GM23248 (cell line): ENCODE results near the gene PATJ.

Experiments used
- EZH2 ChIP-seq: fragments of 200-600 bp; sonication (generic); IDR thresholded peaks from 2 replicates; pipeline ENCODE4 v1.6.1; 2018; ENCODE audit warnings: antibody characterized with exemption, mild to moderate bottlenecking; ENCODE audit not compliant: insufficient read depth, poor library complexity, severe bottlenecking
- EZH2phosphoT487 ChIP-seq: fragments of 200-600 bp; sonication (generic); IDR thresholded peaks from 2 replicates; pipeline ENCODE4 v1.6.1; 2018; ENCODE audit warnings: antibody characterized with exemption, moderate library complexity, mild to moderate bottlenecking, low read depth; ENCODE audit not compliant: insufficient read depth

DNA sequence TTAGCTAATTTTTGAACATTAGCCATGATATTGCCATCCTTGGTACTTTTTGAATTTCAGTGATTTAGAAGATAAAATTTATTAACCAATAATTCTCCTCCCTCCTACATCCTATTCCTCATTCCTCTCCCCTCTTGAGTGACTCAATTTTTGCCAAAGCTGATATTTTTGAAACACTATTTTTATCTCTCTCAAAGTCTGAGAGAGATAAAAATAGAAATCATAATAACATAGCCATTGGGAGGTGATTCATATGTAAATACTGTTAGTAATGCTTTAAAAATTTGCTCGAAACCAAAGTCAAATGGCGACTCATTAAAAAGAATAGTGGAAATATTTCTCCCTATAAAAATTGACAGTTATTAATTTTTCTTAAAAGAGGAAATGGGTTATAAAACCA is 97.4 kb downstream of the PATJ start:
- TF ChIP-seq EZH2phosphoT487 = no peak
- TF ChIP-seq EZH2 = no peak
